HG03342 (cell line): ENCODE measurements around the gene SHOC2.
A peak's percentile ranks its signal among the peaks of the same experiment; 100 is the strongest.

Source experiments
- ATAC-seq: cut with Tn5 transposase; IDR thresholded peaks from one replicate; pipeline ENCODE4 v1.9.1; 2021; ENCODE audit warnings: mild to moderate bottlenecking, moderate library complexity; ENCODE audit not compliant: unreplicated experiment

The SHOC2 gene

GRCh38 chr10:110944792-110945396 is 25.5 kb downstream of the SHOC2 start:
- no peak for ATAC-seq

GRCh38 chr10:110946496-110946895 is 27.1 kb downstream of the SHOC2 start:
- ATAC-seq = no peak

- ATAC-seq = no peak
Observed at GRCh38 chr10:110947061-110947595, 27.7 kb downstream of the SHOC2 start.

- ATAC-seq = no peak
Observed at GRCh38 chr10:110951381-110951780, 32.0 kb downstream of the SHOC2 start.

- no peak for ATAC-seq
Observed at GRCh38 chr10:110957606-110958005, 38.2 kb downstream of the SHOC2 start.

- ATAC-seq = no peak
Observed at GRCh38 chr10:110959379-110960332, 40.3 kb downstream of the SHOC2 start.

- ATAC-seq = no peak
Observed at GRCh38 chr10:110960333-110960712, 40.9 kb downstream of the SHOC2 start.

GRCh38 chr10:110962443-110962842 is 43.0 kb downstream of the SHOC2 start:
- ATAC-seq = no peak

GRCh38 chr10:110963162-110963561 is 43.8 kb downstream of the SHOC2 start:
- no peak for ATAC-seq

- ATAC-seq = no peak
Observed at GRCh38 chr10:110964681-110965080, 45.3 kb downstream of the SHOC2 start.

- ATAC-seq = no peak
Observed at GRCh38 chr10:110965216-110965615, 45.8 kb downstream of the SHOC2 start.

- ATAC-seq = no peak
Observed at GRCh38 chr10:110966146-110966545, 46.7 kb downstream of the SHOC2 start.

GRCh38 chr10:110967009-110967630 is 47.7 kb downstream of the SHOC2 start:
- ATAC-seq = no peak

- ATAC-seq = peak; percentile 75
Observed at GRCh38 chr10:110967645-110968044, 48.2 kb downstream of the SHOC2 start.

- ATAC-seq = no peak
Observed at GRCh38 chr10:110969183-110969582, 49.8 kb downstream of the SHOC2 start.

GRCh38 chr10:110971638-110972037 is 52.2 kb downstream of the SHOC2 start:
- no peak for ATAC-seq

GRCh38 chr10:110972231-110973134 is 53.1 kb downstream of the SHOC2 start:
- ATAC-seq = no peak

- ATAC-seq = no peak
Observed at GRCh38 chr10:110973400-110973799, 54.0 kb downstream of the SHOC2 start.

- no peak for ATAC-seq
Observed at GRCh38 chr10:110976577-110976976, 57.2 kb downstream of the SHOC2 start.

- ATAC-seq = no peak
Observed at GRCh38 chr10:110977662-110978061, 58.3 kb downstream of the SHOC2 start.
